ENCODE measurements around the gene PLEKHA4.

- TF ChIP-seq POLR2AphosphoS5 (IDR thresholded peaks at IDR 0.05; ENCODE audit: borderline replicate concordance, low read depth, low read length) (no peak), EZH2 (IDR thresholded peaks at IDR 0.05) (no peak)
Observed at GRCh38 chr19:48872884-48873475, 4.6 kb upstream of the PLEKHA4 start.
